Epithelial cell of alveolus of lung (primary cell): Measurements from ENCODE around the gene UPF3B. TPM values are rescaled to one million over a fixed set of nuclear protein-coding genes. Genes with fewer than 3 reads are reported as not detected.

ENCODE experiments used
- total RNA-seq: library from RNA; depleted of rRNA; stranded (reverse); fragments of >200 nt; gene quantifications from 2 replicates; pipeline ENCODE4 v1.2.1, GENCODE V29; 2015

The UPF3B gene, protein sequence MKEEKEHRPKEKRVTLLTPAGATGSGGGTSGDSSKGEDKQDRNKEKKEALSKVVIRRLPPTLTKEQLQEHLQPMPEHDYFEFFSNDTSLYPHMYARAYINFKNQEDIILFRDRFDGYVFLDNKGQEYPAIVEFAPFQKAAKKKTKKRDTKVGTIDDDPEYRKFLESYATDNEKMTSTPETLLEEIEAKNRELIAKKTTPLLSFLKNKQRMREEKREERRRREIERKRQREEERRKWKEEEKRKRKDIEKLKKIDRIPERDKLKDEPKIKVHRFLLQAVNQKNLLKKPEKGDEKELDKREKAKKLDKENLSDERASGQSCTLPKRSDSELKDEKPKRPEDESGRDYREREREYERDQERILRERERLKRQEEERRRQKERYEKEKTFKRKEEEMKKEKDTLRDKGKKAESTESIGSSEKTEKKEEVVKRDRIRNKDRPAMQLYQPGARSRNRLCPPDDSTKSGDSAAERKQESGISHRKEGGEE
- total RNA-seq = 1.0 and 3.0 TPM in 2 replicates

DNA sequence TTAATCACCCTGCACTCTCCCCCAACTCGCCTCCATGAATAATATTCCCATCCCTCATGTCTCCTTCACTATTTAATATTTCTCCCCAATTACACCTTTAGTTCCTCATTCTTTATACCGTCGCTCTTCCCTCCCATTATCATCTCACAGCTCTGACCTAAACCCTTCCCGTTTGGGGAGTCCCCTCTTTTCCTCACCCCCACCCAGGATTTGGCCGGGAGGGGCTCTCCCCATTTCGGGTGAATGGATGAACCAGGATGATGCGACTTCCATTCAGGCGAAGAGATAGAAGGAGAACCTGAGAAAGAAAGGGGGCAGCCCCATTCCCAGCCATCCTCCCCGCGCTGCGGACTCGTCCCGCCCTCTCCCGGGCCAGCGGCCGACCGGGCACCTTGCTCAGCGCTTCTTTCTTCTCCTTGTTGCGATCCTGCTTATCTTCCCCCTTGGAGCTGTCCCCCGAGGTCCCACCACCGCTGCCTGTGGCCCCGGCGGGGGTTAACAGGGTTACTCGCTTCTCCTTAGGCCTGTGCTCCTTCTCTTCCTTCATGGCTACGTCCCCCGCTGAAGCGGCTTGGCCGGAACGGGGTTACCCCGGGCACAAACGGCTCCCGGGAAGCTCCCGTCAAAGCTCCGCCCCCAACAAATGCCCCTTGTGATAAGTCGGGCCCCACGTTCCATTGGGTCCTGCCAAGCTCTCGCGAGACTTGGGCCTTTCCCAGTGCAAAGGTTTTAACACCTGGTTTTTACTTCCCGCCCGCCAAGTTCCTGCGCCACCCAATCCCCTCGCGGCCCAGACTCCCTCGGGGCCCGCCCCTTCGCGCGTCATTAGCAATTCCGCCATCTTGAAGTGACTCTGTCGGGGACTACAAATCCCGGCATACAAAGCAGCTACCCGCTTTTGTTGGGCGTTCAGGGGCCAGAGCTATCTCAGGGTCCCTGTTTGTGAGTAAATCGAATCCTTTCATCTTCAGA is at the start of gene UPF3B:
Gene UPF3B (minus strand): TSS at position 582 of the 972 bp plus-strand sequence. CDS start 35 bp downstream, at position 547.

DNA sequence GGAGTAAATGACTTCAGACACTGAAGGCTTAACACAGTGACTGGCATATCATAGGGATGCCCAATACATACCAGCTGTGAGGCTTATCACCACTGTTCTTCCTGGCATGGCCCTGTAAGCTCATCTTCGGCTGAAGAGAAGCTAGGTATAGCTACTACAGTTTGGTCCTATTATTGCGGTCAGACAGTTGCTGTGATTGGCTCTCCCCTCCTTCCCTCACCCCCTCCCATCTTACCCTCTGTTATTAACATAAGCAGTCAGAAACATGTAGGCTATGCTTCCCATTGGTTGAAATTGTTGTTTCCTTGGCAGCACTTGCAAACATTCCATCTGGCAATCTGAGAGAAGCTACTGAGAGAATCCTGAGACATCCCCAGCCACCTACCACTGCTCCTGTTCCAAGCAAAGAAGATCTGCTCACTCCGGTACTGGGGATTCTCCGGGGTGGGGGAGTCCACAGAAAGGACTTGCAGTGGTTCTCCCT is 43.1 kb upstream of the UPF3B start, which contains the start of gene AKAP14:
Gene AKAP14 (plus strand): TSS at position 51 of the 484 bp plus-strand sequence. CDS start 7,331 bp downstream, outside the sequence.

DNA sequence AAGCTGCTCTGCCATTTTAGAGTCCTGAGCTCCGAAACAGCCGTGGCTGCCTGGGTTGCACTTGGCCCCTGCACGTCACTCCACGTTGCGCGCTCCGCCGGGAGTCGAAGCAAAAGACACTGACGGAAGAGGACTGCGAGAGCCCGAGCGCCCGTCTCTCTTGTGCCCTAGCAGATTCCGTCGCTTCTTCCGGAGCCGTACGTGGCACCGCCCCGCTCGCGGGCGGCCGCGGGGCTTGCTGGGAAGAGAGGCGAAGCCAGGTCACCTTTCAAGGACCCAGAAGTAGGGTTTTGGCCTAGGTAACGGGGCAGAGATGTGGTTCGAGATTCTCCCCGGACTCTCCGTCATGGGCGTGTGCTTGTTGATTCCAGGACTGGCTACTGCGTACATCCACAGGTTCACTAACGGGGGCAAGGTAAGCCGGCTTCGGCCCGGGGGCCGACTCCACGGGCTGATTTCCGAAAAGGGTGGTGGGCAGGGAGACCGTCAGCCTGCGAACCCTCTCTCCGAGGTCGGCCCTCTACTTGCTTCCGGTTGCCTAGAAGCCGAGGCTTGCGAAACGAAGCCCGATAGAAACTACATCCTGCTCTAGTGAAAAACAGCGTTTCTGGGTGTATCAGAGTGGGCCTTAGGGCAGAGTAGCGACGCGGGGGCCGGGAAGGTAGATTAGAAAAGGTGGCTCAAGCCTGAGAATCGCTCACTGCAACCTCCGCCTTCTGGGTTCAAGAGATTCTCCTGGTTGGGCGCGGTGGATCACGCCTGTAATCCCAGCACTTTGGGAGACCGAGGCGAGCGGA is 19.0 kb upstream of the UPF3B start, which contains the start of the genes NDUFA1 and RNF113A:
Gene NDUFA1 (plus strand): TSS at position 234 of the 797 bp plus-strand sequence. CDS start 80 bp downstream, at position 314.
Gene RNF113A (minus strand): TSS at position 135 of the 797 bp plus-strand sequence. CDS start 120 bp downstream, at position 15.

DNA sequence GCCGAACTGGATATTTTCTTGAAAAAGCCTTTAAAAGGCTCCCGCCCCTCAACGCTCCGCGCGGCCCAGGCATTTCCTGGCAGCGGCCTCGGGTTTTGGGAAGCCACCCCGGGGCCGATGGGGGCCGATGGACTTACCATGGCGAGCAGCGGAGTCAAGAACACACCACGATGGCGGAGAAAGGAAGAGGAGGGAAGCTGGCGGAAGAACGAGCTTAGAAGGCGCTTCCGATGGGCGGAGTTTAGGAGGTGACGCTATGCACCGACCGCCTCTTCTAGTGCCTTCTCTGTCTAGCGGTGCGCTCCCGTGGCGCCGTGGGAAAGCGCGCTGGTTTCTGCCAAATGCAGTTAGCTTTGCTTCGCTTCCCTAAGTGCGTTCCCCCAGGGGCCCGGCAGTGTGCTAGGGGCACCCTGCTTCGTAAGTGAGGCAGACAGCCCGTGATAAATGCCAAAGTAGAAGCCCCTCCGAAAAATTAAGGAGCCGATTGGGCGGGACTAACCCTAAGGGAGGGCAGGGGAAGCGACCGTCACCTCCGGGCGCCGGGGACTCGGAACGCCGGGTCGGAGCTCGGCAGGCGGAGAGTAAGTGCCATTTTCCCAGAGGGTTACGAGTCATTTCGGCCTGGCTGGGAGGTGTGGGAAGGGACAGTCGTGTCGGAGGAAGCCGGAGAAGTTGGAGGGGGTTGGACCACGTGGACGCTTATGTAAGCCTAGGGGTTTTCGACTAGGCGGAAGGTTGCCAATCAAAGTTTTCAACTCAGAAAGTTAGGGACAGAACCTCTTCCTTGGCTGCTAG is 61.1 kb downstream of the UPF3B start, which contains the start of gene RPL39:
Gene RPL39 (minus strand): TSS at position 194 of the 795 bp plus-strand sequence. CDS start 54 bp downstream, at position 140.

Other genes with a start within 250 kb of the UPF3B start
- 6.3 and 11.7 TPM in 2 replicates for gene NKRF, start 246.5 kb downstream of the UPF3B start, total RNA-seq
- gene SEPTIN6, start 159.8 kb downstream of the UPF3B start, total RNA-seq = 24.0 and 38.0 TPM in 2 replicates
- gene SOWAHD, start 94.4 kb downstream of the UPF3B start, total RNA-seq = not detected in 2 replicates
- gene RPL39, start 61.3 kb downstream of the UPF3B start, total RNA-seq = 6,263 and 8,116 TPM in 2 replicates
- 14.6 and 20.4 TPM in 2 replicates for gene RNF113A, start 18.8 kb upstream of the UPF3B start, total RNA-seq
- gene NDUFA1, start 18.9 kb upstream of the UPF3B start, total RNA-seq = 44.7 and 58.9 TPM in 2 replicates
- not detected in 2 replicates for gene AKAP14, start 42.9 kb upstream of the UPF3B start, total RNA-seq
- gene NKAP, start 90.8 kb upstream of the UPF3B start, total RNA-seq = 3.4 and 6.1 TPM in 2 replicates
- gene RHOXF2B, start 224.7 kb upstream of the UPF3B start, total RNA-seq = not detected in 2 replicates